Fibroblast of lung (primary cell): ENCODE measurements around the gene KRTAP5-7.

Experiments used
- EZH2 ChIP-seq: IDR thresholded peaks from 2 replicates; pipeline ENCODE4 v1.5.1; 2012; ENCODE audit warnings: low read length, control low read depth, mild to moderate bottlenecking; ENCODE audit errors: missing control alignments
- TF ChIP-seq, protein P1 (sequence below), 2 donors: IDR thresholded peaks in 1 of 2; conservative IDR thresholded peaks in 1 of 2; 1 replicate in 1 of 2; 2 replicates in 1 of 2; pipeline ENCODE4 v1.5.1; 2011 to 2012; ENCODE audit warnings: low read length in 2 of 2, control low read depth in 1 of 2, inconsistent platforms in 1 of 2, low read depth in 1 of 2, mild to moderate bottlenecking in 1 of 2

DNA sequence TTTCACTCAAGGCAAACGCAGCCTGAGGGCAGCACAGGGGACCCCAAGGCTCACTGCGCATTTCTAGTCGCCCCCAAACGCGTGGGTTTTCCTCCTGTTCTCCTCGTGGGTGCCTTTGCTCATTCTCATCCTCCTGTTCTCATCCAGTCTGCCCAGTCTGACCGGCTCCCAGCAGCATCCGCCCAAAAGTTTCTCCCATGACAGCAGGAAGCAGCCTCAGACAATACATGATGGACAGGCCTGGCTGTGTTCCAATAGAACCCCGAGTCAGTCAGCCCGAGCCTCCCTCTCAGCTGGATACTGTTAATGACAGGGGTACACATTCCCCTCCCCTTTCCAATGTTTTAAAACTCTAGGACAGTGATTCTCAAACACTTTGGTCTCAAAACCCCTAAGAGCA is 22.5 kb upstream of the KRTAP5-7 start:
- no peak for TF ChIP-seq EZH2
- TF ChIP-seq, protein P1, sequence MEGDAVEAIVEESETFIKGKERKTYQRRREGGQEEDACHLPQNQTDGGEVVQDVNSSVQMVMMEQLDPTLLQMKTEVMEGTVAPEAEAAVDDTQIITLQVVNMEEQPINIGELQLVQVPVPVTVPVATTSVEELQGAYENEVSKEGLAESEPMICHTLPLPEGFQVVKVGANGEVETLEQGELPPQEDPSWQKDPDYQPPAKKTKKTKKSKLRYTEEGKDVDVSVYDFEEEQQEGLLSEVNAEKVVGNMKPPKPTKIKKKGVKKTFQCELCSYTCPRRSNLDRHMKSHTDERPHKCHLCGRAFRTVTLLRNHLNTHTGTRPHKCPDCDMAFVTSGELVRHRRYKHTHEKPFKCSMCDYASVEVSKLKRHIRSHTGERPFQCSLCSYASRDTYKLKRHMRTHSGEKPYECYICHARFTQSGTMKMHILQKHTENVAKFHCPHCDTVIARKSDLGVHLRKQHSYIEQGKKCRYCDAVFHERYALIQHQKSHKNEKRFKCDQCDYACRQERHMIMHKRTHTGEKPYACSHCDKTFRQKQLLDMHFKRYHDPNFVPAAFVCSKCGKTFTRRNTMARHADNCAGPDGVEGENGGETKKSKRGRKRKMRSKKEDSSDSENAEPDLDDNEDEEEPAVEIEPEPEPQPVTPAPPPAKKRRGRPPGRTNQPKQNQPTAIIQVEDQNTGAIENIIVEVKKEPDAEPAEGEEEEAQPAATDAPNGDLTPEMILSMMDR (conservative IDR thresholded peaks at IDR 0.05 in 1 of 2, IDR thresholded peaks at IDR 0.05 in 1 of 2; ENCODE audit: low read depth in 1 of 2, low read length in 2 of 2): no peak
